Right atrium auricular region (tissue), 2 donors: ENCODE results near the gene CARD11. TPM values are rescaled to one million over a fixed set of nuclear protein-coding genes. Genes with fewer than 3 reads are reported as not detected.

Experiments
- DNase-seq: peaks from one replicate; pipeline ENCODE4 v3.0.0-alpha.2; 2019; ENCODE audit warnings: low spot score
- H3K27ac ChIP-seq, 2 donors: fragments of 200-600 bp; sonication (generic); 1 replicate in 1 of 2; 2 replicates in 1 of 2; pipeline ENCODE4 v1.5.1; 2016 to 2019
- H3K27me3 ChIP-seq, 2 donors: fragments of 200-600 bp; sonication (generic); one replicate each; pipeline versions ENCODE4 v1.5.1 to v1.6.0; 2017 to 2019
- H3K36me3 ChIP-seq: fragments of 200-600 bp; sonication (generic); one replicate; pipeline ENCODE4 v1.5.1; 2016
- H3K4me1 ChIP-seq, 2 donors: fragments of 200-600 bp; sonication (generic); one replicate each; pipeline versions ENCODE4 v1.5.1 to v1.6.0; 2017 to 2019
- H3K4me3 ChIP-seq, 2 donors: fragments of 200-600 bp; sonication (generic); 1 replicate in 1 of 2; 2 replicates in 1 of 2; pipeline ENCODE4 v1.5.1; 2017 to 2019; ENCODE audit warnings: mild to moderate bottlenecking in 1 of 2, moderate library complexity in 1 of 2
- H3K9me3 ChIP-seq, 2 donors: fragments of 200-600 bp; sonication (generic); one replicate each; pipeline ENCODE4 v1.5.1; 2019
- CTCF ChIP-seq, 2 donors: fragments of 200-600 bp; sonication (generic); IDR thresholded peaks; one replicate each; pipeline ENCODE4 v1.5.1; 2019; ENCODE audit warnings: antibody characterized with exemption in 2 of 2
- total RNA-seq, 2 donors: library from RNA; depleted of rRNA; stranded (reverse); fragments of >200 nt; gene quantifications; one replicate each; pipeline ENCODE4 v1.1.0, GENCODE V29; 2016

Gene CARD11
- total RNA-seq, 2 donors from 2014 or later: 0.22 to 0.55 TPM

- TF ChIP-seq CTCF (IDR thresholded peaks at IDR 0.05): no peak
- no peak for DNase-seq
- Histone ChIP-seq H3K27me3 (no peaks in the 10 kb centered on the region), H3K9me3 (no peaks in the 10 kb centered on the region), H3K4me3 (no peak overlapping the region), H3K36me3 (no peaks in the 10 kb centered on the region), H3K4me1 (no peaks in the 10 kb centered on the region), H3K27ac (no peak overlapping the region)
These were observed 139.9 kb downstream of the CARD11 start for GRCh38 chr7:2903682-2904162.

DNA sequence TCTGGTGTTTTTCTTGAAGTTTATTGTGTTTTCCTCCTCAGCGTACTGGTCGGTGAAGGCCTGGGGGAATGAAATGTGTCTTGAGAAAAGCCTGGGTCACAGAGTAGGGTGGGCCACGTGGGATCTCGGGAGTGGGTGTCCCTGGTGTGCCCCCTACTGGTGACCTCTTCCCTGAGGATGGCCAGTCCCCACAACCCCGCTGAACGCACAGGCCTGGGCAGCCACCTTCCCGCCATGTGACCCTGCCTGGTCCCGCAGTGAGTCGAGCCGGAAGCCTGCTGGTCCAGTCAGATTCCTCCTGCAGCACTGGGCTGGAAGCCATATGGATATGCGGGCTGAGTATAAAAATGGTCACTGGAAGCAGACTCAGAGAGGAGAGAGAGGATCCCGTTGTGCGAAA lies 146.6 kb downstream of the CARD11 start:
- DNase-seq: no peak
- Histone ChIP-seq H3K27ac (no peak overlapping the region), H3K9me3 (no peaks in the 10 kb centered on the region), H3K4me1 (no peaks in the 10 kb centered on the region), H3K36me3 (no peaks in the 10 kb centered on the region), H3K4me3 (no peak overlapping the region), H3K27me3 (no peaks in the 10 kb centered on the region)
- TF ChIP-seq CTCF (IDR thresholded peaks at IDR 0.05): no peak

DNA sequence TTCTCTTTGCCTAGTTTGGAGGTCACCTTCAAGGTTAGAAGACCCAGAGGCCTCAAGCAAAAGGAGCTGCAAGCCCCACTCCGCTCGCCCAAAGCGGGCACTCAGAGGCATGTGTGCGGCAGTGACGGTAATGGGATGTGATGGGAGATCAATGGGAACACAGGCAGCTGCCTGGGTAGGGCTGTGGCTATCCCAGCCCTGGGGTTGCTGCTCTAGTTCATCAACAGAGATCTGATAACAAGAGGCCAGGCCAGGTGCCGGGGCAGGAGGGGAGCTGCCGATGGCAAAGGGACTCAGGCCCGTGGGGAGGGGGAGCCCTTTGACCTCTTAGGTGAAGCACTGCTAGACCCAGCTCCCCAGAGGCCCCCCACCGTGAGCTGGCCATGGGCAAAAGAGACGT lies 147.5 kb downstream of the CARD11 start:
- no peak for DNase-seq
- Histone ChIP-seq H3K36me3 (no peaks in the 10 kb centered on the region), H3K9me3 (no peaks in the 10 kb centered on the region), H3K27ac (no peak overlapping the region), H3K4me3 (no peak overlapping the region), H3K4me1 (no peaks in the 10 kb centered on the region), H3K27me3 (no peaks in the 10 kb centered on the region)
- TF ChIP-seq CTCF (IDR thresholded peaks at IDR 0.05): no peak

DNA sequence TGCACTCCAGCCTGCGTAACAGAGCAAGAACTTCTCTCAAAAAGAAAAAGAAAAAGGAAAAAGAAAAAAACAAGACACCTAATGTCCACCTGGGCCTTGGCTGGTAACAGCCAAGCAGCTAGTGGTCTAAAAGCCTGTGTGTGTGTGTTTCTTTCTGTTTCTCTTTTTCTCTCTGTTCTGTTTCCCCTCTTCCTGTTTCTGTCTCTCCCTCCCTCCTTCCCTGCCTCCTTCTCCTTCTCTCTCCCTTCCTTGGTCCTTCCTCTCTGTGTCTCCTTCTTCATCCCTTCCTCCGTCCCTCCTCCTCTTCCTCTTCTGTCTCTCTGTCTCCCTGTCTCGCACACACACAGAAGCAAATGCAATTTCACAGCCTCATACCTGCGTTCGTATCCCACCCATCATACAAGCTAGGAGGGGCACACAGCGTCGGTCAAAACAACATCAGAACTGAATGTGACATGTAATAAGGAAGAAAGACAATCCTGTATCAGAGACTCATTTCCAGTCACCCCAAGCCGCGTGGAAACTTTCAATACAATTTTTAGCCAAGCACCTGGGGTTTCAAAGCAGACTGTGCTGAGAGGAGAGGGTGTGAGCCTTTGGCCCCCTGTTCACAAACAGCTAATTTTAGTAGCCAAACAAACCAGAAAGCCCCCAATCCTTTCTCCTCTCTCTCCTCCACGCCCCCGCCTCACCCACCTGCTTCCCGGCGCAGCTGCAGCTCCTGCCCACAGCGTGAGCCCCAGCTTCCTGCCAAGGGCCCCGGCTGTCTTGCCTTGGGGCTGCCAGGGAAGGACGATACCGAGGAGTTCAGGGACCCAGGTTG lies 149.3 kb downstream of the CARD11 start:
- Histone ChIP-seq H3K4me3 (no peak overlapping the region), H3K27me3 (no peaks in the 10 kb centered on the region), H3K4me1 (no peaks in the 10 kb centered on the region), H3K9me3 (no peaks in the 10 kb centered on the region), H3K27ac (no peak overlapping the region), H3K36me3 (no peaks in the 10 kb centered on the region)
- DNase-seq: no peak
- TF ChIP-seq CTCF (IDR thresholded peaks at IDR 0.05): no peak

DNA sequence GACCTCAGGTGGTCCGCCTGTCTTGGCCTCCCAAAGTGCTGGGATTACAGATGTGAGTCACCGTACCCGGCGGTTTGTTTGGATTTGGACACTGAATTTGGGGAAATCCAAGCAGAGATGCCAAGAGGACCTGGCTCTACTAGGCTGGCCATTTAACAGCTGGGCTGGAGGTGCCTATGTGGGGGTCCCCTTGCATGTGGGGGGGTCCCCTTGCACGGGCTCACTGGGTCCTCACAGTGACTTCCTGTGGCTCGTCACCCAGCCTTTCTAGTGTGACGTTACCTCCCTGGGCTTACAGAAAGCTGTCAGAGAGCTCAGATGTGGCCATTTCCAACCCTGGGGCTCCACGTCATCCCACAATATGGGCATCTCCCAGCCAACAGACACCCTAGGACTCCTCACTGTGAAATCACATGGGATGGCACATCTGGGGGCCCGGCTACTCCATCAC lies 150.2 kb downstream of the CARD11 start:
- Histone ChIP-seq H3K27ac (no peak overlapping the region), H3K36me3 (no peaks in the 10 kb centered on the region), H3K9me3 (no peaks in the 10 kb centered on the region), H3K4me1 (no peaks in the 10 kb centered on the region), H3K4me3 (no peak overlapping the region), H3K27me3 (no peaks in the 10 kb centered on the region)
- DNase-seq: no peak
- no peak for TF ChIP-seq CTCF (IDR thresholded peaks at IDR 0.05)
